Measurements from ENCODE around the gene FYB2. TPM values are rescaled to one million over a fixed set of nuclear protein-coding genes. Genes with fewer than 3 reads are reported as not detected.
A peak's percentile ranks its signal among the peaks of the same experiment; 100 is the strongest.

The FYB2 gene
- total RNA-seq, 1 experiment from 2014 or later: not detected

DNA sequence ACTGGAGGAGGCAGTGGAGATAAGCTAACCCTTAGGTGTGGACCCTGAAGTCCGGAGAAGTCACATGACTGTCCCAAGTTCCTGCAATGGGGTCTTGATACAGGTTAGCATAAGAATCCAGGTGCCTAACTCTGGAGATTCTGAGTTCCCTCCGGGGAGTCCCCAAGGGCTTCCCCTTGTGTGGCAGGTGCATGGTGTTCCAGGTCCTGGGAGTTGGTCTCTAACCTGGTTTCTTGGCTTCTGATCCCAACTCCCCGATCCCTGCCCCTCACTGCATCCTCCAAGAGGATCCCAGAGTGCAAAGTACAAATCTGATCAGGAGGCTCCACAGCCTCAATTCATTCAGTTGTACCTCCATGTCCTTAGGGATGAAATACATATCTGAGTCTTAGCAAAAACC, 26.1 kb upstream of the FYB2 start:
- no peaks in the 10 kb centered on the region; the same call in 1 of the 2 replicates for H3K27me3 ChIP-seq (ENCODE audit: control insufficient read depth, insufficient read depth, low read length)
- no peak overlapping the region for H3K4me3 ChIP-seq (ENCODE audit: insufficient read depth, low read depth, low read length)
- DNase-seq: no peak
- no peaks in the 10 kb centered on the region for H3K36me3 ChIP-seq (replicated peaks; ENCODE audit: control insufficient read depth, insufficient read depth, low read length)

DNA sequence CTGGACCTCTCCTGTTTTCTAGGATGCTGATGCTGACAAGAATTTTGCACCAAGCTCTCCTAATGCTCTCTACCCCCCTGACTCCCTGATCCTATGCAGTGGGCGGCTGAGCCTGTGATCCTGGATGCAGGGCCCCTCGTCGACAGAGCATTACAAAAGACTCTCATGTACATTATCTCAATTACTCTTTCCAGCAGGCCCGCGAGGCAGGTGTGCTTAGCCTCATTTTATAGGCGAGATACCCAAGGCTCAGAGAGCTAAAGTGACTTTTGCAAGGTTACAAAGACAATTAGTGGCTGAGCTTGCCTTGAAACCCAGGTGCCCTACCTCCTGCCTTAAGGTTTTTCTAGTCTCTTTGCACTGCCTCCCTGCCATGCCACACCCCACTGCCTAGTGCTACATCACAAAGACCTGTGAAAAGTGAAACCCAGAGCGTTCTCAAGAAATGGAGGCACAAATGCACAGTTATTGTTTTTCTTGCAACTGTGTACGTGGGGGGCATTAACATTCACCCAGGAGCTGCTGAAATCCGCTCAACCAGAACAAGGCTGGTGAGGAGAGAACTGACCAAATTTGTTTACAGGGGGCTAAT, 25.4 kb upstream of the FYB2 start:
- Histone ChIP-seq H3K27me3 (ENCODE audit: control insufficient read depth, insufficient read depth, low read length) (no peaks in the 10 kb centered on the region; the same call in 1 of the 2 replicates), H3K36me3 (replicated peaks; ENCODE audit: control insufficient read depth, insufficient read depth, low read length) (no peaks in the 10 kb centered on the region), H3K4me3 (ENCODE audit: insufficient read depth, low read depth, low read length) (no peak overlapping the region)
- DNase-seq: no peak

DNA sequence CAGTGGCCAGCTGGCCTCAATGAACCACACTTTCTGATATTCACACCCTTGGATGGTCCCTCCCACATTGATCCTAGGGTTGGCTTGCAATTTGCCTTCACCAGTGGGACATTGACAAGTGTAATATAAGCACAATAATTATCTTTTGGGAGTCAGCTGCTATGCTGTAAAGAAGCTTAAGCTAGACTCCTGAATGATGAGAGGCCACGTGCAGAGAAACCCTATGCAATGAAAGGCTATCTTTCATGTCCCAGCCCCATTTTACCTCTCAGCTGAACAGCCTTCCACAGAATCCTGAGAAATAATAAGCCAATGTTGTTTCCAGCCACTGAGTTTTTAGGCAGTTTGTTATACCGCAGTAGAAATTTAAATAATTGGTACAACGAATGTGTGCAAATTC, 24.3 kb upstream of the FYB2 start:
- H3K36me3 ChIP-seq (replicated peaks; ENCODE audit: control insufficient read depth, insufficient read depth, low read length): no peaks in the 10 kb centered on the region
- no peaks in the 10 kb centered on the region; the same call in 1 of the 2 replicates for H3K27me3 ChIP-seq (ENCODE audit: control insufficient read depth, insufficient read depth, low read length)
- no peak overlapping the region for H3K4me3 ChIP-seq (ENCODE audit: insufficient read depth, low read depth, low read length)
- no peak for DNase-seq

DNA sequence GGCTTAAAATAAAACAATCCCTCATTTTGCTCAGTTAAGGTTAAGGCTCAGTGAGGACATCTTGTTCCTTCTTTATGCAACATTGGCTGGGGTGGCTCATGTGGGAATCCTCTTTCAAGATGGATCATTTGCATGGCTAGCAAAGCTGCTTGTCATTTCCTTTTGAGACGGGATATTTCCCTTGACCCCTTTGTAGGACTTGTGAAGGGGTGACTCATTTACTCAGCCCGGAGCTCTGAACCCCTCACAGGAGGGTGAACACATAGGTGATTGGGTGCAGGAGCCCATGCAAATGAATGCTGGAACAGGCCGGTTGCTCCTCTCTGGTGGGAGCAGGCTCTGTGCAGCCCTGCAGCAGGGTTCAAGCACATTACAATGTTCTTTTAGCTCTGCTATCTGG, 19.6 kb upstream of the FYB2 start:
- DNase-seq: no peak
- Histone ChIP-seq H3K27me3 (ENCODE audit: control insufficient read depth, insufficient read depth, low read length) (no peaks in the 10 kb centered on the region), H3K36me3 (replicated peaks; ENCODE audit: control insufficient read depth, insufficient read depth, low read length) (no peaks in the 10 kb centered on the region), H3K4me3 (ENCODE audit: insufficient read depth, low read depth, low read length) (no peak overlapping the region)

DNA sequence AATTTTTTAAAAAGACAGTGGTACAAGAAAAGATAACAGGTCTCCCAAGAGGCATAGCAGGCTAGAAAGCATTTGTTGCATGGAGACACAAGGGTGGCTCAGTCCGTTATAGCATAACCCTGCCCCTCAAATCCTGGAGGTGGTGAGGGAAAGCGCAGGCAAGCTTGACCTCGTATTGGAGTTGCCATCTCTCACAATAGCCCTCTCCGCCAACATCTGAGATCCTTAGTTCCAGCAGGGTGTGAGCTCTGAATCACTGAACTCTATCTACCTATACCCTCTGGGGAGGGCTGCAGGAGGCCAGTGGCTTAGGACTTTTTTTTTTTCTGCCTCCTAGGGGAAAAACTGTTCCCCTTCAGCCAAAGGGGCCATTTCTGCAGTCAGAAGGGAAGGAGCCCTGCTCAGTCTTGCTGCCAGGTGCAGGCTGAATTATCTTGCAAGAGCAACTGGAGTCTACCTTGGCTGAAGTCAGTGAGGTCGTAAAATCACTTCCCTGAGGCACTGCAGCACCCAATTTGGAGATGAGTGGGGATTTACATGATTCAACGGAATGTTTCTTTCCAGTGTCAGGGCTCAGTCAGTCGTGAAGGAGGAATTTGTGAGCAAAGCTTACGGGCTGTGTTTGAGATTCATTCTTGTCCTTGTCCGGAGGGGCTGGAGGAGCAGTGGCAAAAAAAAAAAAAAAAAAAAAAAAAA, 18.2 kb upstream of the FYB2 start:
- H3K27me3 ChIP-seq (ENCODE audit: control insufficient read depth, insufficient read depth, low read length): no peaks in the 10 kb centered on the region
- no peaks in the 10 kb centered on the region for H3K36me3 ChIP-seq (replicated peaks; ENCODE audit: control insufficient read depth, insufficient read depth, low read length)
- no peak for DNase-seq
- H3K4me3 ChIP-seq (ENCODE audit: insufficient read depth, low read depth, low read length): no peak overlapping the region

DNA sequence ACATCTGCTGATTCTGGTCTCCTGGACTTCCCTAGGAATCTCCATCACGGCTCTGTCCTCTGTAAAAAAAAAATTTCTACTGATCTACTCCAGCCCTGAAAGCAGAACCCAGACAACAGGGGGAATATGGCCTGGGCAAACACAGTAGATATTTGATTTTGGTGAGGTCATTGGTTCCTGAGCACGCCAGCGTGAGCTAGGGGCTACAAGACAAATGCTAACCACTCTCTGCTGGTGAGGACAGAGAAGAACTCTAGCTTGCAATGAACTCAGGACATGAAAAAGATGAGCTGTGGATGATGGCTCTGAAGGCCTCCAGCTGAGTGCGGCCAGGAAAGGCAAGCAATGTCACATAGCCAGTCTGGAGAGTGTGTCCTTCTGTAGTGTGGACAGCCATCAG, 17.2 kb upstream of the FYB2 start:
- DNase-seq: no peak
- Histone ChIP-seq H3K27me3 (ENCODE audit: control insufficient read depth, insufficient read depth, low read length) (no peaks in the 10 kb centered on the region), H3K36me3 (replicated peaks; ENCODE audit: control insufficient read depth, insufficient read depth, low read length) (no peaks in the 10 kb centered on the region), H3K4me3 (ENCODE audit: insufficient read depth, low read depth, low read length) (no peak overlapping the region)

DNA sequence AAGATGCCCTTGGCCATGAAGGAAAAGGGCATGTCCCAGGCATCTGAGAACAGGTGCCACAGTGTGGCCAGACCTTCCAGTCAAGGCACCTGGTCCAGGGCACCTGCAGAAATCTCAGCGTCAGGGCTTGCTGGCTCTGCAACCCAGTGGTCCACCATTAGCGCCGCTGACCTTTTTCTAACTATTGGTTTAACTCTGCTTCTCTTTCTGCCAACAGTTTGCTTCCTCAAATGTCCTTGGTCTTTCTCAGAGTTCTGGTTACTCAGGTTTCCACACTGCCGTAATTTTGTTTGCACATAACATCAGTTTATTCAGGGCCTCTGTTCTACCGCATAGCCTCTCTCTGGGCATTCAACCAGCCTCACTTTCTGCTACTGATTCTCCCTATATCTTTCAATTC, 16.5 kb upstream of the FYB2 start:
- Histone ChIP-seq H3K27me3 (ENCODE audit: control insufficient read depth, insufficient read depth, low read length) (no peaks in the 10 kb centered on the region), H3K36me3 (replicated peaks; ENCODE audit: control insufficient read depth, insufficient read depth, low read length) (no peaks in the 10 kb centered on the region), H3K4me3 (ENCODE audit: insufficient read depth, low read depth, low read length) (no peak overlapping the region)
- no peak for DNase-seq

DNA sequence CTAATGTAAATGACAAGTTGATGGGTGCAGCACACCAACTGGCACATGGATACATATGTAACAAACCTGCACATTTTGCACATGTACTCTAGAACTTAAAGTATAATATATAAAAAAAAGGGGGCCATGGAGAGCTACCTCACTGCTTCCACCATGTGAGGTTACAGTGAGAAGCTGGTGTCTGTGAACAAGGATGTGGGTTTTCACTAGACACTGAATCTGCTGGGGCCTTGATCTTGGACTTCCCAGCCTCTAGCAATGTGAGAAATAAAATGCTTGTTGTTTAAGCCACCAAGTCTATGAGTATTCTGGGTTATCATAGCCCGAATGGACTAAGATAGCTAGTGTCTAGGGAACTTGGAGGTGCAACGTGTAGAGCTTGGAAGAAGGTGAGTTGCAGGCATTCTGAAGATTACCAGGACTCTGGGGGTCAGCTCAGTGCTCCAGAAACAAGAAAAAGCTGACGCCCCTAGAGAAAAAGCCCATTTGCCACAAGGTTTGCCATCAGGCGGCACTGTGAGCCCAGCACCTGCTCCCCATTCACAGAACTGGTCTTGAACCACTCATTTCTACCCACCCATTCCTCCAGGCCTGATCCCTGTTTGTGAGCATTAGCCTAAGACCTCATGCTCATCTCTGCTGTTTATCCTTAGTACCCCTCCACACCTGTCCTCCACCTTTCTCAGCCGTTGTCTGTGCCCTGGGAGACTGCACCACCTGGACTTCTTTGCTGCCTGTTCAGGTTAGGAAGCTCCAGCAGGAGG, 15.1 kb upstream of the FYB2 start:
- no peak overlapping the region for H3K4me3 ChIP-seq (ENCODE audit: insufficient read depth, low read depth, low read length)
- H3K27me3 ChIP-seq (ENCODE audit: control insufficient read depth, insufficient read depth, low read length): no peaks in the 10 kb centered on the region
- DNase-seq: no peak
- no peaks in the 10 kb centered on the region for H3K36me3 ChIP-seq (replicated peaks; ENCODE audit: control insufficient read depth, insufficient read depth, low read length)

DNA sequence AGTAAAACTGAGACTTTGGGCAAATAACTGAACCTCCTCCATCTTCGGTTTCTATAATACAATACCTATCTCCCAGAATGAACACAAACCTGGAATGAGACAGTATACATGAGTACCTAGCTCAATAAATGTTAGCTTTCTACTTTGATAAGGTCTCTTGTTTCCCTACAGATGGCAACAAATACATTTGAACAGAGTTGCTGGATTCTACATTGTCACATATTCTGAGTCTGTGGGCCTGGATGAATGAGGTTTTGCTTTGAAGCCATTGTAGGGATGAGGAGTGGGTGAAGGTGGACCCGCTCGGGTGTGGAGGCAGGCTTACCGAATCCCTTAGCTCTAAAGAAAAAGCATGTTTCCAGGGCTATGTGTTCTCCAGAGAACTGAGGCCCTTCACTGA, 13.9 kb upstream of the FYB2 start:
- Histone ChIP-seq H3K4me3 (ENCODE audit: insufficient read depth, low read depth, low read length) (no peak overlapping the region), H3K36me3 (replicated peaks; ENCODE audit: control insufficient read depth, insufficient read depth, low read length) (no peaks in the 10 kb centered on the region), H3K27me3 (ENCODE audit: control insufficient read depth, insufficient read depth, low read length) (no peaks in the 10 kb centered on the region)
- DNase-seq: no peak

DNA sequence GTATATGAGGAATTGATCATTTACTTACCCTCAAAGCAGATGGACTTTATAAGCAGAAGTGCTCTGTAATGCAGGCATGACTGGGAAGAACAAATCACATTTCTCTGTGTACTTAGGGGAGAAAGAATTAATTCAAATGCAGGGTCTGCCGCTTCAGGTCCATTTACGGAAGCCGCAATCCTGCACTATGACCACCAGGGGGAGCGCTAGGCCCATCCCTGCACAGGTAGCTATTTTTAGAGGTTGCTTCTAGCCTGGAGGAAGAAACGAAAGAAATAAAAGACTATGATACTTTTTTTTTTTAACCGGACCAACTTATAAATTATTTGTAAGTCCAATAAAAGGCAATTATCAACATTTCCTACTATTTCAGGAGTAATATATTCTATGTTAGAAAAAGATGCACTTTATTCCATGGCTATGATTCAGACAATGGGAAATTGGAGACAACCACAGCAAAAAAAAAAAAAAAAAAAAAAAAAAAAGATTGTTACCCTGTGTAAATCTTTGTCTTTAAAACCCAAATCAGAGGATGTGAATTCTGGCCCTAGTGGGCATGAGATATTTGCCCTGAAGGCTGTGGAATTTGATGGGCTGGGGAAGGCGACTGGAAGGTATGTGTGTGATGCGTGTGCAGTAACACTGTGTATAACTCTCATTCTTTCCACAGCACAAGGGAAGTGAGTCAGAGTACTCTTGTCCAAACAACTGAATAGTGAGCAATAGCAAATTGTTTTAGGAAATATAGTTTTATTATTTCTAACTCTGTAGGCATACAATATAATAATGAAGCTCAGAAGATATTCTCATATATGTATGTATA, 12.9 kb upstream of the FYB2 start:
- no peak overlapping the region for H3K4me3 ChIP-seq (ENCODE audit: insufficient read depth, low read depth, low read length)
- no peaks in the 10 kb centered on the region for H3K36me3 ChIP-seq (replicated peaks; ENCODE audit: control insufficient read depth, insufficient read depth, low read length)
- H3K27me3 ChIP-seq (ENCODE audit: control insufficient read depth, insufficient read depth, low read length): no peaks in the 10 kb centered on the region
- peak; percentile 73 for DNase-seq

DNA sequence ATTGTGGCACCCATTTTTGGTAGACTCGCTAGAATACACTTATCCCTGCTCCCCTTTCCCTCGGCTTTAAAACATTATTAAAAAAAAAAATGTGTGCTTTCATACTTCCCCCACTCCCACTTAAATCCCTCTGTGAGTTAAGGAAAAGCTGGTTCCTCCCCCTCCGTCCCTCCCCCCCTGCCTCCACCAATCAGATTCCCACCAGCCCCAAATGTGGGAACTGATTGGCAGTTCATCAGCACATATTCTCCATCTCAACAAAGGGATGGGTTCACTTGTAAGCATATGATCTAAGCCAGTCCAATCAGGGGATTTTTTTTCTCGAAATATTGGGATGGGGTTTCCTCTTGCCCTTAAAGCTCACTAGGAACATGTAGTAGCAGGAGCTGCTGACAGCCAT, 10.8 kb upstream of the FYB2 start:
- Histone ChIP-seq H3K27me3 (ENCODE audit: control insufficient read depth, insufficient read depth, low read length) (no peaks in the 10 kb centered on the region; the same call in 1 of the 2 replicates), H3K36me3 (replicated peaks; ENCODE audit: control insufficient read depth, insufficient read depth, low read length) (no peaks in the 10 kb centered on the region), H3K4me3 (ENCODE audit: insufficient read depth, low read depth, low read length) (no peak overlapping the region)
- peak; percentile 62 for DNase-seq

DNA sequence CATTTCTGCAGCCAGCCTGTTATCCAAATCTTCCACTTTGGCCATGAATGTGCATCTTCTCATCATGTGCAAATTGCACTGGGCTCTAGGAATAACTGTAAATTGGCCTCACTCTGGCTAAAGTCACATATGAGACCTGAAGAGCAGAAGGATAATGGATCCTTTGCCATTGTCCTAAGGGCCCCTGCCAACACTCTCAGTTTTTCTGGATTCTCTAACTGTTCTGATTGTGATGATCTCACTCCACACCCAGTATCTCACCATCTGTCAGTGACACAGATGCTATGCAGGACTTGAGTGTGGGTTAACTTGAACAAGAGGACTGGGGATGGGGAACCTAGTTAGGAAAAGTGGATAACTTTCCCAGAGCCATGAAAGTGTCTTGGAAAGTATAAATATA, 8.5 kb upstream of the FYB2 start:
- no peaks in the 10 kb centered on the region for H3K36me3 ChIP-seq (replicated peaks; ENCODE audit: control insufficient read depth, insufficient read depth, low read length)
- no peak overlapping the region for H3K4me3 ChIP-seq (ENCODE audit: insufficient read depth, low read depth, low read length)
- H3K27me3 ChIP-seq (ENCODE audit: control insufficient read depth, insufficient read depth, low read length): no peaks in the 10 kb centered on the region; the same call in 1 of the 2 replicates

DNA sequence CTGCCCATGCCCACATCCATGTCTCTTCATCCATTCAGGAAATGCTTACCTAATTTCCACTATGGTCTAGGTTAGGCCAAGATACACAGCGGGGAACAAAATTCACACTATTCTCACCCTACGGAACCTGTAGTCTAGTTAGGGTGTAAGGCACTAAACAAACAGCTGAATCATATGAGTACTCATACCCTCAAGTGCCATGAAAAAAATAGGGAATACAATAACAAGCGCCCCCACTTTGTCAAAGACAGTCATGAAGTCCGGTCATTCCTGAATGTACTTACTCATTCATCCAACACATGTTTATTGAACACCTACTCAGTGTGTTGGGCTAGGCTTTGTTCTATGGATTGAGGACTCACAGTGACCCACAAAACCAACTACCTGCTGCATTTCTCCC, 6.2 kb upstream of the FYB2 start:
- Histone ChIP-seq H3K4me3 (ENCODE audit: insufficient read depth, low read depth, low read length) (no peak overlapping the region), H3K36me3 (replicated peaks; ENCODE audit: control insufficient read depth, insufficient read depth, low read length) (no peaks in the 10 kb centered on the region), H3K27me3 (ENCODE audit: control insufficient read depth, insufficient read depth, low read length) (no peaks in the 10 kb centered on the region; the same call in 1 of the 2 replicates)
- DNase-seq: no peak

More for the DNA sequence above, 8.5 kb upstream of the FYB2 start:
- no peak for DNase-seq

DNA sequence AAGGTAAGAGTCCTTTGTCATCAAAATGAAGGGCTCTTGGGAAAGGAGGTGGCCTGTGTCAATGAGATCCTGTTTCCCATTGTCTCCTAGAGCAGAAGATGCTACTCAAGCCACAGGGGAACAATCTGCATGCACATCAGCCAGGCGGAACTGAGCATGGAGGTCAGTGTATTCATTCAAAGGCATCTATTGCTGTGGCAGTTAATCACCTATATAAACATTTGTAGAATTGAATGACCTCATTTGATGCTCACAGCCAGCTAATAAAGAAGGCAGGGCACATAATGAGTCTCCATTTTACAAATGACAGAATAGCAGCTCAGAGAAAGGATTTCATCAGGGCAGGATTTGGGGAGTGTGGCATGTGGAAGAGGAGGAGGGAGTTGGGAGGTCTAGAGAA, 5.7 kb upstream of the FYB2 start:
- Histone ChIP-seq H3K27me3 (ENCODE audit: control insufficient read depth, insufficient read depth, low read length) (no peaks in the 10 kb centered on the region; the same call in 1 of the 2 replicates), H3K4me3 (ENCODE audit: insufficient read depth, low read depth, low read length) (no peak overlapping the region), H3K36me3 (replicated peaks; ENCODE audit: control insufficient read depth, insufficient read depth, low read length) (no peaks in the 10 kb centered on the region)
- no peak for DNase-seq

Data from H7 (cell line).